HPDE6-E6E7 (cell line): Measurements from ENCODE around the gene MORN5.
"Not testable (repeated sequence)": the region's sequence is repeated elsewhere in the genome, so short reads cannot be mapped to it uniquely, and the experiment has no call there.

Experiments used
- DNase-seq: peaks from one replicate; pipeline ENCODE4 v3.0.0; 2011; ENCODE audit warnings: missing footprints; ENCODE audit errors: extremely low spot score

MORN5 gene

DNA sequence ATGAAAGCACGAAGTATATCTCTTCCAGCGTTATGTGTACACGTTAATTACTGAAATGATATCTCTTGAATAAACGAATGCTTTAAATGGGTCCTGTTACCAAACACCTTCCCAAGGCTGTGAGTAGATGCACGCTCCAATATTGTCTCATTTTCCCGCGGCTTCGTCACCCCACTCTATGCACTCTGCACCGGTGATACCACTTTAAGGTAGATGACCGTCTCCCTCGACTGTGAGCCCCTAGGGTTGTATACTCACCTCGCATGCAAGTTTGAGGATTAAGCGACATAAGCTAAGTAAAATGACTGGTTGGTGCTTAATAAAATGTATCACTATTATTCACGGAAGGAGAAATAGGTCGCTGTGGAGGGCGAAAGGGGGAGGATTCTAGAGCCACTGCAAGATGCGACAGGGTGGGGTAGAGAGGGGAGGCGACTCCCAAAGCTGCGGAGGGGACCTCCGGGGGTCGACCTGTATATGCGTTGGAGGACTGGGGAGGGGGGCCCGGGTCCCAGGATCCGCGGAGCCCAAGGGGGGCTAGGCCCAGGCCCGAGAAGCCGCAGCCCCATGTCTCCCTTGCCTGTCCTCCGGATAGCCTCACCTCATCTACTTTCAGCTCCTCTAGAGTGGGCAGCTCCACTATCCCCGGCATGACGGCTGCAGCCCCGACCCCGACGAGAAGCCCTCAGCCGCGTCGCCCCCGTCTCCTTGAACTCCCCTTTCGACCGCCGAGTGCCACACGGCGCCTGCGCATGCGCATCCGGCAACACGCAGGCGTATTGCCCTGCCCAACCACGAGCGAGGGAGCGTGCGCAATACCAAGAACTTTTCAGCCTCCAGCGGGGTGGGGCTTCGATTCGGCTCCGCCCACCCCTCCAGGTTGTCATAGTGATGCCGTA is at the start of gene MORN5, which contains the start of gene NDUFA8:
Gene MORN5, plus strand, starts transcription at position 883 of the 899 bp plus-strand sequence. CDS start 65 bp downstream, outside the sequence.
Gene NDUFA8, minus strand, starts transcription at position 754 of the 899 bp plus-strand sequence. Its CDS starts 102 bp downstream, at position 652.
- peak; percentile 99 for DNase-seq

DNA sequence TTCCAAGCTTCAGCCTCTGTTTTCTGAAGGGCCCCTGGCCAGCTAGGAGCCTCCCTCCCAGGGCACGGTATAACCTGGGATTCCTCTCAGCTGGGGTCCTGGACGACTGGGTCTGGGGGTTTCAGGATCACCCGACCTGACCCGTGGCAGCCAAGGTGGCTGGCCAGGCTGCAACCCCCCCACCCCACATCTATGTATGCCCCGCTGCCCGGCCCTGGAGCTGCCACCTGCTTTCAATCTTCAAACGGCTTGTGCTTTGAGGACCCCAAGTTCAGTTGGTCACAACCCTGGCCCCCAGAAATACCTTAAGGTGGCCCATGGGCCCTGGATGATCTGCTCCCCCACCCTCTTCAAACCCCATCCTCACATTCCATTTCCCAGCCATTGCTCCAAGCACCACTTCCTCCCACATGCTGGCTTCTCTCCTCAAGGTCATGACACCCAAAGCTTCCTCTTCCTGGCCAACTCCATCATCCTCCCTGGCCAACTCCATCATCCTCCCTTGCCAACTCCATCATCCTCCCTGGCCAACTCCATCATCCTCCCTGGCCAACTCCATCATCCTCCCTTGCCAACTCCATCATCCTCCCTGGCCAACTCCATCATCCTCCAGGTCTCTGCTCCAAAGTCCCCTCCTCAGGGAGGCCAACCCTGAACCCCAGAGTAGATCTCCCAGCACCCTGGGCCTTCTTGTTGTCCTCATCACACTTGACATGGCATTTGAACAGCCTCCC is 49.4 kb upstream of the MORN5 start:
- DNase-seq = no peak

DNA sequence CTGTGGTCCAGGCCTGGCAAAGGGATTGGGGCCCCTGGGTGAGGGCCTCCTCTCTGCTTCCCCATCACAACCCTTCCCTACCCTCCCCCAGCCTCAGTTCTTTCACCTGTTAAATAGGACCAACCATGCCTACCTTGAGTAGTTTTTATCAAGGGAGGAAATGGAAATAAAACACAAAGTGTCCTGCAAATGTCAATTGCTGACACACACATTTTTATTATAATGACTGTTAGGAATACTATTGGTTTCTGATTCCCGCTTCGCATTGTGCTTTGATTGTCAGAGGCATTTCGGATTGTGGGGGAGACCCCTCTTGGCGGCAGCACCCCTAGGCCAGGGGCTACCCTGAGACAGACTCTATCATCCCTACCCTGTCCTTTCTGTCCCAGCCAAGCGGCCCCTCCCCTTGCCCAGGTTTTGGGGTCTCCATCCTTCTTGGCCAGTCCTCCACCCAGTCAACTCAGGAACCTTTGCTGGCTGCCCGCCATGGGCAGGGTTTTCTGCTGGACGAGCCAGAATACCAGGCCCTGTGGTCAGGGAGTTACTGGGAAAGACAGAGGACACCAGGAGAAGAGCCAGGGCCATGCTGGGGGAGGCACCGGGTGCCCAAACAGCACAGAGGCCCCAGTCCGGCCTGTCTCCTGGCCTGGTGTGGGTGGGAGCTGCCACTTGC is 48.2 kb upstream of the MORN5 start:
- no peak for DNase-seq

DNA sequence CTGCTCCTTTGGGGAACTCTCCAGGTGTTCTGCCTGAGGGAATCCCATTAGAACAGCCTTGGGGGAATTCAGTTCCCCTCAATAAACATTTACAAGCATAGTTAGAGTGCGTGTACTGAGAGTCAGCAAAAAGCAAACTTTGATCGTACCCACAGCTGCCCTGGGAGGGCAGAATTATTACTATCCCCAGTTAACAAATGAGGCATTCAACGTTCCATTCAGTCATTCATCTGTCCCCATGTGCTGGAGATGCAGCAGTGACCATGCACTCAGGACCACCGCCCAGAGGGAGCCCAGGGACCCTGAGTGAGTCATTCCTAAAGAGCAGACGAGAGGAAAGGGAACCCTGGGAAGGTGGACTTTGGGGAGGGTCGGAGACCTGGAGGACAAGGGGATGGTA is 47.5 kb upstream of the MORN5 start:
- DNase-seq = no peak

DNA sequence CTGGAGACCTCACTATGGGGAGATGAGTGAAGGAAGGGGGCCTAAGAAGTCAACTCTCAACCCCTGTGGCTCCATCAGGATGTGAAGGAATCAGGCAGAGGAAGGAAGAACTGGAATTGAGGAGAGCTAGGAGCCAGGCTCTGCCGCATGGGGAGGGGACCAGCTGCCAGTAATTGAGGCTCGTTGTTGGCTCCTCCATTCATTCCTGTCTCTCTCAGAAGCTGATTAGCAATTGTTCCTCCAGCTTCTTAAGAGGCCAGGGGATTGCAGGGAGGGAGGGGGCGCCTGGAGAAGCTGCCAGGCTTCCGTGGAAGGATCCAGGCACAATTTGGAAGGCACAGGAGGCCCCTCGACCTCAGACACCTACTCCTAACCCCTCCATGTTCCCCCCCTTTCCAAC is 46.1 kb upstream of the MORN5 start:
- DNase-seq = no peak

DNA sequence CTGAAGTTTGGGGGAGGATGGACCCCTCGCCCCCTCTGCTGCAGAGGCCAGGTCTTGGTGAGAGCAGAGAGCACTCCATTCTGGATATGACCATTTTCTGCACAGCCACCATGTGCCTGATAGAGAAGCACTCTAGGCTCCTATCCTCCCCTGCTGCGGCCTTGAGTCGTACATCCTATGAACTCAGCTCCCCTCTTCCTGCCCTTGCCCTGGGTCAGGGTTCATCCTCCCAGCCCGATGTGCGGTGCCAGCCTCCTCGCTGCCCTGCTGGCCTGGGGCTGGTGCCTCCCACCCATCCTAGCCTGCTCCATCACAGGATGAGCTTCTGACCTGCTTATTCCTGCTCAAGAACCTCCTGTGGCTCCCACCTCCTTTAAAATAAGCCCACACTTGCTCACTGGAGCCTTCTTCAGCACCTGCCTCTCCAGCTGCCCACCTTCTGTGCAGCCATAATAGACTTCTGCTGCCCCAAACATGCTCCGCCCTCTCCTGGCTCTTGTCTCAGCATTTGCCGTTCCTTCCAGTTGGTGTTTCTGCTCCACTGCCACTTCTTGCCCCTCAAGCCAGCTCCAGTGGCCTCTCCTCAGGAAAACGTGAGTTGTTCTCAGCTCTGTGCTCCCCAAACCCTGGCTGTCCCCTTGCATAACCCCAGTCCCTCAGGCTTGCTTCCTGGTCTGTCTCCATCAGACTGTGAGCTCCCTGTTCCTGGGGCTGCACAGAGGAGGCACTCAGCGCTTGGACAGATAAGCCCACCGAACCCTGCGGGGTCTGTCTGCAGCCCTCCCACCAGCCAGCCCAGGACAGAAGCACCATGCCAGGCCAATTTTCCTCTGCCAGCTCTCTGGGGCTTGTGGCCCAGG is 44.3 kb upstream of the MORN5 start:
- DNase-seq = no peak

DNA sequence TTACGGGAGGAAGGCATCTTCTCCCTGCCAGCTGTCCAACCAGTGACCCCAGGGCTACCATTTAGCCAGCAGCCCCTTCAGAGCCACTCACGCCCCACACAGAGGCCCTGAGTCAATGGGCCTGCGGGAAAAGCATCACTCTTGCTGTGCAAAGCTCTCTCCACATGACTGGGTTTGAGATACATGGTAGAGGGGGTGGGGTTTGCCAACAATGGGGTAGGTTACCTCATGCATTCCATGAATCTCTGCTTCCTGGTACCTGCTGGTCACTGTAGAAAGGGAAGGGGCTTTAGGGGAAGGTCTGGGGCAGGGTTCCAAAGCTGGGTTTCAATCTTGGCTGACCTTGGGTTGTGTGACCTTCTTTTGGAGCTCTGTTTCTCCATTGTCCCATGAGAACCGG is 43.7 kb upstream of the MORN5 start:
- no peak for DNase-seq

DNA sequence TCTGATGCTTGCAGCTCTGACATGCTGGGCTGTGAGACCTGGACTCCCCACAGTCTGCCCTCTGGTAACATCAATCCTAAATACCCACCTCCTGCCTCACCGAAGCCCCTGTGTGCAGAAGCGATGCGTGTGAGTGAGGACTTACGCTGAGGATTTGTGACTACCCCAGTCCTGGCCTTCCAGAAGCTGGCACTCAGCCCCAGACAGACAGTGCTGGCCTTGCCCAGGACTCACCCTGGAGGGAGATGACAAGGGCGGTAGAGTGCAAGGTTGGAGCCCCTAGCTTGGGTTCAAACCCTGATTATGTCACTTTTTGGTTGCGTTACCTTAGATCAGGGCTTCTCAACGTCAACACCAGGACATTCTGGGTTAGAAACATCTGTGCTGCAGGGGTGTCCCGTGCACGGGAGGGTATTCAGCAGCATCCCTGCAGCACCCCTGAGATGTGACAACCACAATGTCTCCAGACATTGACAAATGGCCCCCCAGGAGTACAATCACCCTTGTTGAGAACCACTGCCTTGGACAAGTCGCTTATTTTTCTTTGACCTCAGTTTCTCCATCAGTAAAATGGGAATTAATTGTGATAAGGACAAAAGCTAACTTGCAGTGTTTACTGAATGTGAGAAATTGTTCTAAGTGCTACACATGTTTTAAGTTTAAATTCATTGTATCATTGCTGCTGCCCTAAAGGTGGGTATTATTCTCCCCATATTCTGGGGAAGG is 43.1 kb upstream of the MORN5 start:
- DNase-seq = no peak

DNA sequence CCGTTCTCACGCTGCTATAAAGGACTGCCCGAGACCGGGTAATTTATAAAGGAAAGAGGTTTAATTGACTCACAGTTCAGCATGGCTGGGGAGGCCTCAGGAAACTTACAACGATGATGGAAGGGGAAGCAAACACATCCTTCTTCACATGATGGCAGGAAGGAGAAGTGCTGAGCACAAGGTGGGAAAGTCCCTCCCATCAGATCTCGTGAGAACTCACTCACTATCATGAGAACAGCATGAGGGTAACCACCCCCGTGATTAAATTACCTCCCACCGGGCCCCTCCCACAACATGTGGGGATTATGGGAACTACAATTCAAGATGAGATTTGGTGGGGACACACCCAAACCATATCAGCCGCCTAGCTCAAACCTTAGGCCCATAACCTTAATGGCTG is 42.5 kb upstream of the MORN5 start:
- not testable (repeated sequence) for DNase-seq

DNA sequence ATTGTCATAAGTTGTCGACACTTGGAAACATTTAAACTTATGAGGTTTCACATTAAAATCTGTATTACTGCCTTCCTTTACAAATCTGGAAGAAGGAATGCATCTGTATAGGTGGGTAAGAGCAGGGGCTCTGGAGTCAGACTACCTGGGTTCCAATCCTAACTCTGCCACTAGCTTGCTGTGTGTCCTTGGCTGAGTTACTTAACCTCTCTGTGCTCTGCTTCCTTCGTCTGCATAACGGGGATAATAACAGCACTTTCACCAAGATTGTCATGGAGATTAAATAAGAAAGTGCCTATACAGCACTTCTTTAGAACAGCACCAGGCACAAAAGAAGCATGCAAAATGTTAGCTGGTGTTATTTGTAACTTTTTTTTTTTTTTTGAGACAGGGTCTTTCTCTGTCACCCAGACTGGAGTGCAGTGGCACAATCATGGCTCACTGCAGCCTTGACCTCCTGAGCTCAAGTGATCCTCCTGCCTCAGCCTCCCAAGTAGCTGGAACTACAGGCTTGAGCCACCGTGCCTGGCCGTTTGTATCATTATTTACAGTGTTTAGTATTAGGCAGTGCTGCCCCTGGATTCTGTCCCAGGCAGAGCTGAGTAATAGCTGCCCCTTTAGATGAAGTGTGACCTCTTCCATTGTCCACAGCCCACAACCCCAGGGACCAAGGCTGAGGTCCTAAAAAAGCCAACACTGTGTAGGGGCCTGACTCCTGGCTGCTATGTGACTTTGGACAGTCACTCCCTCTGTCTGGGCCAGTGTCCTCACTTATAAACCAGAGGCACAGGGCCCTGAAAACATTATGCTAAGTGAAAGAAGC is 41.2 kb upstream of the MORN5 start:
- no peak for DNase-seq

DNA sequence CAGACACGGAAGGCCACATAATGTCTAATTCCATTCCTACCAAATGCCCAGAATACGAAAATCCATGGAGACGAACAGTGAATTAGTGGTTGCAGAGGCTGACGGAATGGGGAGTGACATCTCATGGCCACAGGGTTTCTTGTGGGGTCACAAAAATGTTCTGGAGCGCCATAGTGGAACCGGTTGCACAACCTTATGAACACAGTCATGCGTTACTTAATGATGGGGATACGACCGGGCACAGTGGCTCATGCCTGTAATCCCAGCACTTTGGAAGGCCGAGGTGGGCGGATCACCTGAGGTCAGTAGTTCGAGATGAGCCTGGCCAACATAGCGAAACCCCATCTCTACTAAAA is 40.6 kb upstream of the MORN5 start:
- DNase-seq = no peak

DNA sequence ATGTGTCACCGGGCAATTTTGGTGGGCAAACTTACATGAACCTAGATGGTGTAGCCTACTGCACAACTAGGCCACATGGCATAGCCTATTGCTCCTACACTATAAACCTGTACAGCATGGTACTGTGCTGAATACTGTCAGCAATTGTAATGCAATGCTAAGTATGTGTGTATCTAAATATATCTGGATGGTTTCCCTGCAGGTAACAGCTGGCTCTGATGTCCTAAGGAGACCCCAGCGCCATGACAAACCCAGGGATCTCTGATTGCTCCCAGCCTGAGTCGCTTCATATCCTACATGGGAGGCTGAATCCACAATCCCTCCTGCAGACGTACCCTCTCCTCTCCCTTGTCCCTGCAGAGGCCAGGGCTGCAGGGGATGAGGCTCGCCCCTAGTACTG is 40.0 kb upstream of the MORN5 start:
- DNase-seq = no peak

DNA sequence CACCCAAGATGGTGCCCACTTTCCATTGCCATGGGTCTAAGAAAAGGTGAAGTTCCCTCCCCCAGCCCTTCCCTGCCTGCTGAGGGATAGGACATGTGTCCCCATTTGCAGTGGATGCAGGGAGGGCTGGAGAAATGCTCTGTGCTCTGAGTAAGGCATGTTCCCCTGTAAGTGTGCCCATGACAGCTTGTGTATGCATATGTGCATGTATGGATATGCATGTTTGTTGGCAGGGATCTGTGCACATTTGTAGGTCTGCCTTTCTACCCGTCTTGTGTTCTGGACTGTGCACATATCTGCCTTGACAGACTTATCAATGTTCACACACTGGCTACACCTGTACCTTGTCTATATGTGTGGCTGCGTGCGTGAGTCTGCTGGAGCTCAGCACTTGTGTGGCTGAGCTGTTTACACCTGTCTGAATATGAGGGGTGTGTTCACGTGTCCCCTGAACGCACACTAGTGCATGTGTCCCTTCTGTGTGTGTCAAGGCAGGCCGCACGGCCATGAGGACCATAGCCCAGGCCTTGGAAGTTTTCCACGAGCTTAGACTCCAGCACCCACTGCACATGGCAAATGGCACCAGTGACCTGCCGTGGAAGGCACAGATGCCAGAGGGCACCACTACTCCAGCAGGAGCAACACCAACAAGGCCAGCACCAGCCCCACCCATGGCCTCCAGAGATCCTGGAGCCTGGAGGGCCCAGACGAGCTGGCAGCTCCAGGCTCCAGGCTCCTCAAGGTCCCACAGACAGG is 39.2 kb upstream of the MORN5 start:
- no peak for DNase-seq

DNA sequence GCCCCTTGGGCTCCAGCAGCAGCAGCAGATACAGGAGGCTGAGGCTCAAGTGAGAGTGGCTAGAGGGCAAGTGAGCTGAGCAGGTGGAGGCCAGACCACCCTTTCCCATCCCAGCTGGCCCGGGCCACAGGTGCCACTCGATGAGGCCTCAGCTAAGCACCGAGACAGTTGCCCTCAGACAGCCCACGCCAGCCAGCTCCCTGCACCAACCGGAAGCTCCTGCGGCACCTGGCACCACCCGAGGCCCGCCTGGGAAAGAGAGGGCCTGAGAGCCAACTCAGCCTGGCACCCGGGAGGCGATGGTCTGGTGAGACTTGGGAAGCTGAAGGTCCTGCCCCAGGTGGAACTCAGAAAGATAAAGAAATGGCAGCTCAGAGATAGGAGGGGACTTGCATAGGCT is 38.3 kb upstream of the MORN5 start:
- no peak for DNase-seq

DNA sequence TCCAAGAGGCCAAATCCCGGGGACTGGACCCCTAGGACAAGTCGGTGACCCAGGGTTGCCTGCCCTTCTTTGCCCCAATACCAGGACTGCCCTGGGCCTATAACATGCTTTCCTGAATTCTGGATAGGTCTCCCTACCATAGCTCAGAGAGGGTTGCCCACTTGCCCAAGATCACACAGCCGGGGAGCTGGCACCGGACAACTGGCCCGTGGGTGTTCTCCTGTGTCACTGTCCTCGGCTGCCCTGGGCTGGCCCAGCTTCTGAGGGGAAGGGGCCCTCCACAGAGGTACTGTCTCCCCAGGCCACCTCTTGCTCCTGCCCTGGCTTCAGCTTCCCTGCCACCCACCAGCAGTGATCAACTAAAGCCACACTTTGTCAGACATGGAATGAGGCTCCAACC is 37.8 kb upstream of the MORN5 start:
- no peak for DNase-seq

DNA sequence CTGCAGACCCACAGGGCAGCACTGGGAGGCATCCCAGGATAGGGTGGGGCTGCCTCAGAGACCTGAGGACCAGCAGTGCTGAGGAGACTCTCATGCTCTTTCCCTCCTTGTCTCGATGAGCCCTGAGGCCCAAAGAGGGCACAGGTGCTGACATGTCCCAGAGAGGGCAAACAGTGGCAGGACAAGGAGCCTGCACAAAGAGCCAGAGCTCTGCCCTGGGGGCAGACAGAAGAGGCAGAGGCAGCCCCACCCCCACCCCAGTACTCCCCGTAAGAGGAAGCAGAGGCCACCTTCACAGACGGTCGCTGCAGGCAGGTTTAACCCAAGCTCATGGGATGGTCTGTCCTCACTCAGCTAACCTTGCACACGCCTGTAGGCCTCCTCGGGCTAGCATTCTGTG is 37.2 kb upstream of the MORN5 start:
- no peak for DNase-seq

DNA sequence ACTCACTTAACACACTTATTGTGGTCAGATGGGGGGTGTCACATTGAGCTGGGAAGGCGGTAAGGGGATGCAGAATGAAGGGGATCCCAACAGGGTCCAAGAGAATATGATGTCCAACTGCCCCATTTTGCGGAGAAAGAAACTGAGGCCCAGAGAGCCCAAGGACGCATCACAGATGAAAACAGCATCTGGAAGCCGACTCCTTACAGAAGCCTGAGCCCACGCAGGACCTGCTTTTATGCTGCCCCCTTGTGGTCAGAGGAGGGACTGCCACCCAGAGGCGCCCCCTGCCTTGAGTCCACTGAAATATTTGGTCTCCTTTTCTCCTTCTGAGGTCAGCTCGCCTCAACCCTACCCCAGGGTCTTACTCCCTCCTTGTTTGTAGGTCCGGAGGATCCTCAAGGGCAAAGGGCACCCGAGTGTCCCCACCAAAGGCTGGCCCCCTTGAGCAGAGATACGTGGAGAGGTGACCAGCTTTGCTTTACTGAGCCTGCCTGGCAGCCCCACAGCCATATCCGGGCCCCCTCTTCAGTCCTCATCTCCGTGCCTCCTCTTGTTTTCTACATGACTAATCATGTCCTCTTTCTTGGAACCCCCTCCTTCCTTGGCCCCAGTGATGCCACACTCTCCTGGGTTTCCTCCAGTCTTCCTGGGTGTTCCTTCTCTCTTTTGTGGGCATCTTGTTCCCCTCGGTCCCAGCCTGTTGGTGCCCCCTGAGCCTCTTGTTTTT is 36.6 kb upstream of the MORN5 start:
- DNase-seq = peak; percentile 57

DNA sequence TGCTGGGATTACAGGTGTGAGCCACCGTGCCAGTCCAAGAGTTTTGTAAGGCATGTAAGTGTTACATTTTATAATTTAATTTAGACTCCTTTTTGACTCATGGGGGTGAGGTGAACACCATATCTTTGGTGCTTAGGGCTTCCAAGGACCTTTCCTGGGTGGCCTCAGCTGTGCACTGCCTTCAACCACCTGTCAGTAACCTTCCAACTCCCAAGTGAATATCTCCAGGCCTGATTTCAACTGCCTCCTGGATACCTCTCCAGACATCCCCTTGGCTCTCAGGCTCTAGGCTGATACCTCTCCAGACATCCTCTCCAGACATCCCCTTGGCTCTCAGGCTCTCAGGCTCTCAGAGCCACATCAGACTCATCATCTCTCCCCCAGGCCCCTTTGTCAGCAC is 35.7 kb upstream of the MORN5 start:
- DNase-seq = no peak

DNA sequence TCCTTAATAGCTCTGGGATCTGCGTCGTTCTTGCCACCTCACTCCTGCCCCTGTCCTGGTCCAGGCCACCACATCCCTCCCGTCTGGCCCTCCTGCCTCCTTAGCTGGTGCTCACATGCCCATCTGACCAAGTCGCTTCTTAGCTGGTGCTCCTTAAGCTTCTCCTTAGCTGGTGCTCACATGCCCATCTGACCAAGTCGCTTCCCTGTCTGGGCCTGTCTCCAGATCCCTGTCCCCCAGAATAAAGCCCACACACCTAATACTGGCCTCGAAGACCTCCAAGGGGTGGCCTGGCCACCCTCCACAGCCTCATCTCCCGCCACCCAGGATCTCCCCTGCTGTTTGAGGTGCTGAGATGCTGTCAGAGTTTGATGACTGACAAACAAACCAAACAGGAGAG is 35.2 kb upstream of the MORN5 start:
- DNase-seq = no peak
